T-cell (primary cell): ENCODE data around the gene KAZN. TPM values are rescaled to one million over a fixed set of nuclear protein-coding genes. Genes with fewer than 3 reads are reported as not detected.
"Not testable (repeated sequence)": the region's sequence is repeated elsewhere in the genome, so short reads cannot be mapped to it uniquely, and the experiment has no call there.

Experiments used
- ATAC-seq, 4 experiments: fragments of 200-7000 bp in 3 of 4; fragments of 150-1000 bp in 1 of 4; cut with Tn5 transposase; replicated peaks in 1 of 4; 1 replicate in 3 of 4; 2 replicates in 1 of 4; pipeline ENCODE4 v1.10.0; 2021; ENCODE audit warnings: moderate library complexity in 3 of 4, mild to moderate bottlenecking in 2 of 4, moderate number of reproducible peaks in 1 of 4
- CTCF ChIA-PET, 2 donors: fragments of 300-600 bp; sonication (Branson Sonifier 250); formaldehyde crosslinking; loops; one replicate each; lab custom pipeline; 2022; ENCODE audit warnings: antibody characterized with exemption in 2 of 2; lab: Charles Lee
- POLR2A ChIA-PET, 2 donors: fragments of 300-600 bp; sonication (Branson Sonifier 250); formaldehyde crosslinking; loops; one replicate each; lab custom pipeline; 2022; ENCODE audit warnings: antibody characterized with exemption in 2 of 2; lab: Charles Lee
- DNase-seq, 35 experiments: peaks; one replicate each; pipeline versions ENCODE4 v3.0.0 to v3.0.0-alpha.2; 2013 to 2023
- H3K27ac ChIP-seq: one replicate; pipeline ENCODE4 v1.5.1; 2013; ENCODE audit warnings: low read length
- H3K27me3 ChIP-seq, 2 experiments: replicated peaks in 1 of 2; 1 replicate in 1 of 2; 2 replicates in 1 of 2; pipeline versions ENCODE4 v1.6.1 to v1.7.0; 2013; ENCODE audit warnings: low read length in 1 of 2, mixed read lengths in 1 of 2; ENCODE audit not compliant: control insufficient read depth in 2 of 2, insufficient read depth in 2 of 2; ENCODE audit errors: extremely low read depth in 1 of 2
- H3K36me3 ChIP-seq, 2 donors: 1 replicate in 1 of 2; 2 replicates in 1 of 2; pipeline versions ENCODE4 v1.6.1 to v1.7.0; 2013; ENCODE audit warnings: low read length in 1 of 2; ENCODE audit not compliant: control insufficient read depth in 2 of 2, insufficient read depth in 1 of 2; ENCODE audit errors: extremely low read depth in 1 of 2
- H3K4me1 ChIP-seq, 2 experiments: 1 replicate in 1 of 2; 2 replicates in 1 of 2; pipeline versions ENCODE4 v1.6.1 to v1.7.0; 2013; ENCODE audit warnings: low read length in 2 of 2, mixed read lengths in 1 of 2; ENCODE audit not compliant: insufficient read depth in 2 of 2, control insufficient read depth in 1 of 2; ENCODE audit errors: extremely low read depth in 1 of 2
- H3K4me3 ChIP-seq, 2 donors: 1 replicate in 1 of 2; 2 replicates in 1 of 2; pipeline versions ENCODE4 v1.5.1 to v1.7.0; 2013; ENCODE audit warnings: mild to moderate bottlenecking in 2 of 2, low read length in 1 of 2, moderate library complexity in 1 of 2; ENCODE audit not compliant: control insufficient read depth in 1 of 2; ENCODE audit errors: extremely low read depth in 1 of 2
- H3K9me3 ChIP-seq: 2 replicates; pipeline ENCODE4 v1.7.0; 2013
- H3K27ac Mint-ChIP-seq, 2 donors: one replicate each; pipeline ENCODE4 v1.8.0; 2020 to 2021; ENCODE audit warnings: mild to moderate bottlenecking in 2 of 2, mixed read lengths in 2 of 2
- H3K27me3 Mint-ChIP-seq, 2 donors: one replicate each; pipeline ENCODE4 v1.8.0; 2021 to 2022; ENCODE audit warnings: mixed read lengths in 2 of 2
- H3K36me3 Mint-ChIP-seq: one replicate; pipeline ENCODE4 v1.8.0; 2021; ENCODE audit warnings: mixed read lengths
- H3K4me1 Mint-ChIP-seq, 3 donors: one replicate each; pipeline ENCODE4 v1.8.0; 2020 to 2022; ENCODE audit warnings: mixed read lengths in 3 of 3, mild to moderate bottlenecking in 1 of 3
- H3K4me3 Mint-ChIP-seq, 3 donors: one replicate each; pipeline ENCODE4 v1.8.0; 2020 to 2022; ENCODE audit warnings: mild to moderate bottlenecking in 3 of 3, mixed read lengths in 3 of 3, moderate library complexity in 3 of 3
- H3K9me3 Mint-ChIP-seq, 3 donors: one replicate each; pipeline ENCODE4 v1.8.0; 2020 to 2022; ENCODE audit warnings: mixed read lengths in 3 of 3
- WGBS: methylation state at CpG from one replicate; pipeline ENCODE4 v1.1.5; 2013; ENCODE audit warnings: missing lambda C conversion rate; ENCODE audit not compliant: insufficient coverage; 5-methylcytosine and 5-hydroxymethylcytosine counted together
- total RNA-seq, 35 experiments: library from RNA in 6 of 35; stranded (reverse) in 6 of 35; fragments of 120-200 nt in 1 of 35; gene quantifications; one replicate each; pipeline versions ENCODE4 v1.2.1 to v1.2.4 and lab custom pipeline; 2013 to 2026

Gene KAZN
- total RNA-seq, 5 donors from 2014 or later (not counting 1 experiment from before 2014, with no cell fraction given): 0.18 to 0.58 (median 0.30) TPM

GRCh38 chr1:14571810-14572767 lies 26.4 kb upstream of the KAZN start:
- no peaks in the 10 kb centered on the region for H3K4me1 Mint-ChIP-seq
- no peak for ATAC-seq
- no peaks in the 10 kb centered on the region for H3K36me3 ChIP-seq

GRCh38 chr1:14572861-14573260 lies 25.6 kb upstream of the KAZN start:
- POLR2A ChIA-PET: no interaction called here
- no peak overlapping the region for H3K4me3 Mint-ChIP-seq

More at GRCh38 chr1:14571810-14572767, 26.4 kb upstream of the KAZN start:
- Histone ChIP-seq H3K27me3 (peaks cover 0 to 13% of the 10 kb centered on the region in 2 experiments), H3K9me3 (no peaks in the 10 kb centered on the region), H3K27ac (no peak overlapping the region), H3K4me1 (no peaks in the 10 kb centered on the region), H3K4me3 (no peak overlapping the region)
- Mint-ChIP-seq H3K27me3 (peaks cover 14 to 22% of the 10 kb centered on the region in 2 donors), H3K4me3 (no peak overlapping the region), H3K27ac (no peak overlapping the region), H3K9me3 (peaks cover 5 to 23% (median 6%) of the 10 kb centered on the region in 3 donors), H3K36me3 (no peaks in the 10 kb centered on the region)
- no peak for DNase-seq
- 91% methylated on average over 10 of the region's 17 CpGs for WGBS
- POLR2A ChIA-PET: no interaction called here
- CTCF ChIA-PET: no interaction called here

GRCh38 chr1:14576155-14576554 lies 22.3 kb upstream of the KAZN start:
- WGBS: 91% methylated on average over 1 of the region's 2 CpGs
- no peak for ATAC-seq
- no peaks in the 10 kb centered on the region for H3K4me1 Mint-ChIP-seq
- no peak for DNase-seq
- H3K9me3 Mint-ChIP-seq: peaks cover 0 to 19% (median 13%) of the 10 kb centered on the region in 3 donors
- no peak overlapping the region for H3K27ac ChIP-seq
- no peak overlapping the region for H3K4me3 Mint-ChIP-seq
- H3K4me1 ChIP-seq: no peaks in the 10 kb centered on the region
- H3K36me3 Mint-ChIP-seq: no peaks in the 10 kb centered on the region
- peaks cover 0 to 13% of the 10 kb centered on the region in 2 experiments for H3K27me3 ChIP-seq
- CTCF ChIA-PET: no interaction called here
- no peaks in the 10 kb centered on the region for H3K9me3 ChIP-seq
- POLR2A ChIA-PET: no interaction called here
- no peak overlapping the region for H3K27ac Mint-ChIP-seq
- peaks cover 9 to 13% of the 10 kb centered on the region in 2 donors for H3K27me3 Mint-ChIP-seq
- H3K4me3 ChIP-seq: no peak overlapping the region
- H3K36me3 ChIP-seq: no peaks in the 10 kb centered on the region

More at GRCh38 chr1:14572861-14573260, 25.6 kb upstream of the KAZN start:
- H3K27ac Mint-ChIP-seq: no peak overlapping the region
- ATAC-seq: no peak
- Histone ChIP-seq H3K27me3 (peaks cover 0 to 13% of the 10 kb centered on the region in 2 experiments), H3K4me3 (no peak overlapping the region), H3K36me3 (no peaks in the 10 kb centered on the region), H3K9me3 (no peaks in the 10 kb centered on the region), H3K27ac (no peak overlapping the region), H3K4me1 (no peaks in the 10 kb centered on the region)
- no peaks in the 10 kb centered on the region for H3K4me1 Mint-ChIP-seq
- H3K9me3 Mint-ChIP-seq: peaks cover 2 to 20% (median 6%) of the 10 kb centered on the region in 3 donors
- DNase-seq: no peak
- no peaks in the 10 kb centered on the region for H3K36me3 Mint-ChIP-seq
- CTCF ChIA-PET: no interaction called here
- H3K27me3 Mint-ChIP-seq: peaks cover 14 to 21% of the 10 kb centered on the region in 2 donors
- 83% methylated on average over 1 of the region's 4 CpGs for WGBS

GRCh38 chr1:14577261-14577660 lies 21.2 kb upstream of the KAZN start:
- no peak for ATAC-seq
- H3K27ac ChIP-seq: no peak overlapping the region
- CTCF ChIA-PET: no interaction called here
- no peak for DNase-seq
- WGBS: 76% methylated on average over 3 of the region's 3 CpGs
- Mint-ChIP-seq H3K4me3 (no peak overlapping the region), H3K27ac (no peak overlapping the region), H3K9me3 (peaks cover 0 to 27% (median 21%) of the 10 kb centered on the region in 3 donors), H3K36me3 (no peaks in the 10 kb centered on the region), H3K4me1 (no peaks in the 10 kb centered on the region), H3K27me3 (peaks cover 3 to 13% of the 10 kb centered on the region in 2 donors)
- peaks cover 0 to 4% of the 10 kb centered on the region in 2 experiments for H3K27me3 ChIP-seq
- POLR2A ChIA-PET: no interaction called here
- no peaks in the 10 kb centered on the region for H3K4me1 ChIP-seq
- H3K4me3 ChIP-seq: no peak overlapping the region
- no peaks in the 10 kb centered on the region for H3K36me3 ChIP-seq
- no peaks in the 10 kb centered on the region for H3K9me3 ChIP-seq

GRCh38 chr1:14578156-14578555 lies 20.3 kb upstream of the KAZN start:
- no peaks in the 10 kb centered on the region for H3K4me1 Mint-ChIP-seq
- Histone ChIP-seq H3K27me3 (no peaks in the 10 kb centered on the region), H3K27ac (no peak overlapping the region), H3K4me3 (no peak overlapping the region), H3K9me3 (no peaks in the 10 kb centered on the region), H3K36me3 (no peaks in the 10 kb centered on the region), H3K4me1 (no peaks in the 10 kb centered on the region)
- ChIA-PET POLR2A (no interaction called here), CTCF (no interaction called here)
- H3K27ac Mint-ChIP-seq: no peak overlapping the region
- WGBS: 100% methylated on average over 1 of the region's 3 CpGs
- peaks cover 0 to 27% (median 21%) of the 10 kb centered on the region in 3 donors for H3K9me3 Mint-ChIP-seq
- ATAC-seq (no peak), DNase-seq (no peak)
- H3K4me3 Mint-ChIP-seq: no peak overlapping the region
- H3K27me3 Mint-ChIP-seq: peaks cover 6 to 9% of the 10 kb centered on the region in 2 donors
- no peaks in the 10 kb centered on the region for H3K36me3 Mint-ChIP-seq

- H3K36me3 Mint-ChIP-seq, DNase-seq, H3K36me3 ChIP-seq, H3K27me3 Mint-ChIP-seq, H3K4me1 ChIP-seq, ATAC-seq, H3K4me3 ChIP-seq, CTCF ChIA-PET, H3K27me3 ChIP-seq, H3K4me1 Mint-ChIP-seq, H3K27ac ChIP-seq, H3K9me3 ChIP-seq, H3K27ac Mint-ChIP-seq, POLR2A ChIA-PET, H3K4me3 Mint-ChIP-seq: not testable (repeated sequence)
- WGBS: 72% methylated on average over 2 of the region's 12 CpGs
- peaks cover 0 to 20% (median 15%) of the 10 kb centered on the region in 3 donors for H3K9me3 Mint-ChIP-seq
Observed at GRCh38 chr1:14580295-14580694, 18.2 kb upstream of the KAZN start.
